Measurements from ENCODE around the gene ELFN1.

GRCh38 chr7:1745576-1746490, 75.8 kb downstream of the ELFN1 start:
- TF ChIP-seq CTCF (optimal IDR thresholded peaks at IDR 0.05 in 1 of 3, IDR thresholded peaks at IDR 0.05 in 1 of 3, conservative IDR thresholded peaks at IDR 0.05 in 1 of 3; ENCODE audit: extremely low read depth in 1 of 3, insufficient read depth in 2 of 3, low read length in 3 of 3) (no peak), EZH2 (IDR thresholded peaks at IDR 0.05; ENCODE audit: low read length) (no peak)

All from keratinocyte (primary cell).